SU-DHL-6 (cell line): ENCODE data around the gene TES.

ENCODE experiments used
- H2AFZ ChIP-seq: fragments of 200-600 bp; sonication (generic); 2 replicates; pipeline ENCODE4 v1.6.1; 2014; ENCODE audit warnings: low read depth, mild to moderate bottlenecking, moderate library complexity, mixed read lengths, antibody characterized with exemption, low read length; ENCODE audit not compliant: severe bottlenecking
- H3F3A ChIP-seq: fragments of 200-600 bp; shearing (Covaris generic); 2 replicates; pipeline ENCODE4 v1.6.0; 2016; ENCODE audit warnings: antibody characterized with exemption, mild to moderate bottlenecking; ENCODE audit not compliant: insufficient read depth
- H3K27ac ChIP-seq: fragments of 200-600 bp; sonication (generic); 2 replicates; pipeline ENCODE4 v1.5.1; 2016; ENCODE audit warnings: low read depth, mild to moderate bottlenecking, low read length, moderate library complexity, mixed read lengths
- H3K27me3 ChIP-seq: fragments of 200-600 bp; sonication (generic), shearing (Covaris generic); 2 replicates; pipeline ENCODE4 v1.6.0; 2014; ENCODE audit warnings: mild to moderate bottlenecking, low read length
- H3K36me3 ChIP-seq: fragments of 200-600 bp; sonication (generic); 2 replicates; pipeline ENCODE4 v1.6.1; 2014; ENCODE audit warnings: mild to moderate bottlenecking, low read length, mixed read lengths
- H3K4me2 ChIP-seq: fragments of 300-600, 200-600 bp; shearing (Covaris generic), sonication (generic); 2 replicates; pipeline ENCODE4 v1.6.0; 2014; ENCODE audit warnings: low read length, low read depth, mild to moderate bottlenecking; ENCODE audit not compliant: poor library complexity, severe bottlenecking
- H3K4me3 ChIP-seq: fragments of 200-600 bp; sonication (generic); 2 replicates; pipeline ENCODE4 v1.5.1; 2014; ENCODE audit warnings: antibody characterized with exemption, low read length, mild to moderate bottlenecking, mixed read lengths; ENCODE audit not compliant: insufficient read depth, poor library complexity, severe bottlenecking
- H3K79me2 ChIP-seq: fragments of 200-600 bp; sonication (generic); 2 replicates; pipeline ENCODE4 v1.6.1; 2014; ENCODE audit warnings: mild to moderate bottlenecking, low read length, moderate library complexity; ENCODE audit not compliant: insufficient read depth
- H3K9ac ChIP-seq: fragments of 200-600 bp; sonication (generic); 2 replicates; pipeline ENCODE4 v1.7.0; 2014; ENCODE audit warnings: mild to moderate bottlenecking, low read length
- H3K9me2 ChIP-seq: fragments of 200-600 bp; sonication (generic); replicated peaks from 2 replicates; pipeline ENCODE4 v1.6.1; 2014; ENCODE audit warnings: low read length; ENCODE audit not compliant: insufficient read depth
- H3K9me3 ChIP-seq: fragments of 200-600 bp; sonication (generic); 2 replicates; pipeline ENCODE4 v1.6.1; 2014; ENCODE audit warnings: low read length, mixed read lengths; ENCODE audit not compliant: insufficient read depth
- H4K20me1 ChIP-seq: fragments of 200-600 bp; sonication (generic); 2 replicates; pipeline ENCODE4 v1.6.1; 2014; ENCODE audit warnings: low read depth, mild to moderate bottlenecking, antibody characterized with exemption, low read length, moderate library complexity, mixed read lengths
- CTCF ChIP-seq: fragments of 200-600 bp; sonication (generic); IDR thresholded peaks from one replicate; pipeline ENCODE4 v1.5.1; 2017; ENCODE audit warnings: antibody characterized with exemption, mild to moderate bottlenecking, low read length, moderate library complexity; ENCODE audit not compliant: insufficient read depth, poor library complexity, severe bottlenecking
- EZH2phosphoT487 ChIP-seq: fragments of 200-600 bp; sonication (generic), shearing (Covaris generic); conservative IDR thresholded peaks from 2 replicates; pipeline ENCODE4 v1.6.1; 2018; ENCODE audit warnings: mild to moderate bottlenecking, antibody characterized with exemption, low read length, moderate library complexity, mixed read lengths

The TES gene

DNA sequence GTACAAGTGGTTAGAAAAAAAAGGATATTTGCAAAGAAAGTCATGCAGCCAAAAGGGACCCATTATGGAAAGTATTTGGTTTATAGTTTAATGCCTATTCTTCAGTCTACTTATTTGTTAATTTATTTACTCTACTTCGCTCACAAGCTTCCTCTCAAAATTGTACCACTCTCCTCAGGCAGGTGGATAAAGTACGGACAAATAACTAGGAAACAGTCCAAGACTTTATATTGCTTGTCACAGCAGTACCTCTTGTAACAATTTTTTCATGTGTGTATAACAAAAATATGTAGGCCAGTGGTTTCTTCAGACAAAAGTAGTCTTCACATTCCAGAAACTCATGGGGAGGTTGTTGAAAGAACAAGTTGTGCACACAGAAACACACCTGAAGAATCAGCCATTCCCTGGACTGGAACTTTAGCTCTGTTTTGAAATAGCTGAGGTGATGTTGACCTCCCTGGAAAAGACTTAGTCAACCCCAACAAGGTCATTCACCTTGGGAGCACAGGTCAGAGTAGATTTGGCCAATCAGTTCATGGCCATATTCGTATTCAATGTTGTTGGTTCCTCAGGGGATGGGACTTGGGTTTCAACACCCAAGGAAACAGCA lies 73.4 kb downstream of the TES start:
- H3K9me2 ChIP-seq = no peaks in the 10 kb centered on the region
- no peak overlapping the region for H3K27ac ChIP-seq
- H3K9me3 ChIP-seq = no peaks in the 10 kb centered on the region
- H2AFZ ChIP-seq = no peak overlapping the region
- no peak overlapping the region for H3K9ac ChIP-seq
- H3K4me3 ChIP-seq = no peak overlapping the region
- H3K4me2 ChIP-seq = no peak overlapping the region
- no peaks in the 10 kb centered on the region for H4K20me1 ChIP-seq
- no peaks in the 10 kb centered on the region for H3K79me2 ChIP-seq
- H3K27me3 ChIP-seq = no peaks in the 10 kb centered on the region
- no peaks in the 10 kb centered on the region for H3K36me3 ChIP-seq
- no peaks in the 10 kb centered on the region for H3F3A ChIP-seq
- TF ChIP-seq CTCF (no peak), EZH2phosphoT487 (no peak)

- Histone ChIP-seq H3K36me3 (no peaks in the 10 kb centered on the region), H3K9ac (no peak overlapping the region), H3K4me2 (no peak overlapping the region), H4K20me1 (no peaks in the 10 kb centered on the region), H3K9me3 (no peaks in the 10 kb centered on the region), H2AFZ (no peak overlapping the region), H3K4me3 (no peak overlapping the region), H3K27ac (no peak overlapping the region), H3K9me2 (no peaks in the 10 kb centered on the region), H3F3A (no peaks in the 10 kb centered on the region), H3K79me2 (no peaks in the 10 kb centered on the region), H3K27me3 (no peaks in the 10 kb centered on the region)
- TF ChIP-seq EZH2phosphoT487 (no peak), CTCF (no peak)
Observed at GRCh38 chr7:116284390-116284789, 74.1 kb downstream of the TES start.

GRCh38 chr7:116285252-116285651 lies 74.9 kb downstream of the TES start:
- H3K27ac ChIP-seq = no peak overlapping the region
- no peaks in the 10 kb centered on the region for H3K9me3 ChIP-seq
- H3K4me2 ChIP-seq = no peak overlapping the region
- no peak overlapping the region for H3K9ac ChIP-seq
- H3K79me2 ChIP-seq = no peaks in the 10 kb centered on the region
- H3K9me2 ChIP-seq = no peaks in the 10 kb centered on the region
- no peaks in the 10 kb centered on the region for H3F3A ChIP-seq
- H3K36me3 ChIP-seq = no peaks in the 10 kb centered on the region
- TF ChIP-seq CTCF (no peak), EZH2phosphoT487 (no peak)
- no peaks in the 10 kb centered on the region for H3K27me3 ChIP-seq
- no peak overlapping the region for H3K4me3 ChIP-seq
- H4K20me1 ChIP-seq = no peaks in the 10 kb centered on the region
- H2AFZ ChIP-seq = no peak overlapping the region
